ENCODE data around the gene CCL8. TPM values are rescaled to one million over a fixed set of nuclear protein-coding genes. Genes with fewer than 3 reads are reported as not detected.
A peak's percentile ranks its signal among the peaks of the same experiment; 100 is the strongest.
"Not testable (repeated sequence)": the region's sequence is repeated elsewhere in the genome, so short reads cannot be mapped to it uniquely, and the experiment has no call there.

CCL8 gene
- total RNA-seq, 1 donor from 2014 or later: not detected

GRCh38 chr17:34313164-34313563, 6.1 kb upstream of the CCL8 start:
- no peak for DNase-seq (ENCODE audit: low read depth, low spot score)

DNA sequence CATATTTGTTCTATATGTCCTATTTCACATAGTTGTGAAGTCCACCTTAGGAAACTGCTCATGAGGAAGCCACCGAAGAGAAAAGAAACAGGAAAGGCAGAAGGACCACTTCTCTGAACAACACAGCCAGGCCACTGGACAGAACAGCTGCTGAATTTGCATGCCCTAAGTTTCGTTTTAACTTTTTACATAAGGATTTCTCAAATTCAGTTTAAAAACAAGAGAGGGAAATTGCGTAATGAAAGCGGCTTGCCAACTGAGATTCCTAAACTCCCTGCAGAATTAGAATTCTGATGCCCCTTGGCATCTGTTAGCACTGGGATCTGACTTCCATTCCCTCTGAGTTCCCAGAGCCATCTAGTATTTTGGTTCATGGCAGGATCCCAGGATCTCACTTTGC, 5.0 kb upstream of the CCL8 start:
- no peak for DNase-seq (ENCODE audit: low read depth, low spot score)

GRCh38 chr17:34318474-34318873, 761 bp upstream of the CCL8 start:
- no peak for DNase-seq (ENCODE audit: low read depth, low spot score)

DNA sequence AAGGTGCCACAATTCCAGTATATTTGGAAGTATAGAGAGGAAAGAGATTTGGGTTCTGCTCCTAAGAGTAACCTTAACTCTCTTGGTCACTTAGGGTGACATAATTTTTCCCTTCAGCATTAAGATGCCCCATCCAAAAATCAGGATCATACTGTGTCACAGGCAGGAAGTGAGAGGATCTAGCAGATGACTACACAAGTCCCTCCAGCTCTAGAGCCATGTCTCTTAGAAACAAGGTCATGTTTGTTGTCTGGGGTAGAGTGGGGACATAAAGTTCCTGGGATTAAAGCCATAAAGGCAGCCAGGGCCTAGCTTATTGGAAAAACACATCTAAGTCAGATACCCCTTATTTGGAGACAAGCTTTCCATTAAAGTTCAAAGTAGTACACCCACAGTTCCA, 2.7 kb downstream of the CCL8 start:
- no peak for DNase-seq (ENCODE audit: low read depth, low spot score)

- not testable (repeated sequence) for DNase-seq (ENCODE audit: low read depth, low spot score)
Measured at GRCh38 chr17:34327580-34327979, 8.3 kb downstream of the CCL8 start.

DNA sequence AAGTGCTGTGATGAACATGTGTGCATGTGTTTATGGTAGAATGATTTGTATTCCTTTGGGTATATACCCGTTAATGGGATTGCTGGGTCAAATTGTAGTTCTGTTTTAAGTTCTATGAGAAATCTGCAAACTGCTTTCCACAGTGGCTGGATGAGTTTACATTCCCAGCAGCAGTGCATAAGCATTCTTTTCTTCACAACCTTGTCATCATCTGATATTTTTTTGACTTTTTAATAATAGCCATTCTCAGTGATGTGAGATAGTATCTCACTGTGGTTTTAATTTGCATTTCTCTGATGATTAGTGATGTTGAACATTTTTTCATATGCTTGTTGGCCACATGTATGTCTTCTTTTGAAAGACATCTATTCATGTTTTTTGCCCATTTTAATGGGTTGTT, 18.5 kb downstream of the CCL8 start:
- DNase-seq (ENCODE audit: low read depth, low spot score): no peak

- DNase-seq (ENCODE audit: low read depth, low spot score): no peak
Measured at GRCh38 chr17:34339138-34339770, 20.0 kb downstream of the CCL8 start.

DNA sequence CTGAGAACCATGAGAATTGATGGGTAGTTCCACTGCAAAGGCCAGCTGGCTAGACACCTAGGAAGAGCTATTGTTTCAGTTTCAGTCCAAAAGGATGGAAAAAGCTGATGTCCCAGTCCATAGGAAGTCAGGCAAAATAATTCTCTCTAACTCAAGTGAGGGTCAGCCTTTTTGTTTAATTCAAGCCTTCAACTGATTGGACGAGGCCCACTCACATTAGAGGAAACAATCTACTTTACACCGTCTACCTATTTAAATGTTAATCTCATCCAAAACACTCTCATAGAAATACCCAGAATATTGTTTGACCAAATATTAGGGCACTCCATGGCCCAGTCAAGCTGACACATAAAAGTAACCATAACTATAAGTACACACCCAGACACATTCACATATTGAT, 22.7 kb downstream of the CCL8 start:
- DNase-seq (ENCODE audit: low read depth, low spot score): no peak

- no peak for DNase-seq (ENCODE audit: low read depth, low spot score)
Measured at GRCh38 chr17:34347063-34347462, 27.8 kb downstream of the CCL8 start.

DNA sequence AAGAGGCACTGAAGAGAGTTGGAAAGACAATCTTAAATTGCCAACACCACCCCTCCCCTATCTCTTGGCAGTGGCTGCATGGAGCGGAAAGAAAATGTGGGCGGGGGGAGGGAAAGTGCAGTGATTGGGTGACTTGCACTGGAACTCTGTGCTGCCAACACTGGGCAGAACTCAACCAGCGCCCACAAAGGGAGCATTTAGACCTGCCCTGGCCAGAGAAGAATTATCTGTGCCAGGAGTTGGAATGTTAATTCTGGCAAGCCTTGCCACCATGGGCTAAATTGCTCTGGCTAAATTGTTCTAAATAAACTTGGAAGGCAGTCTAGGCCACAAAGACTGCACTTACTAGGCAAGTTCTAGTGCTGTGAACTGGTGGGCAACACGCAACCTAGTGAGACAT, 30.5 kb downstream of the CCL8 start:
- no peak for DNase-seq (ENCODE audit: low read depth, low spot score)

DNA sequence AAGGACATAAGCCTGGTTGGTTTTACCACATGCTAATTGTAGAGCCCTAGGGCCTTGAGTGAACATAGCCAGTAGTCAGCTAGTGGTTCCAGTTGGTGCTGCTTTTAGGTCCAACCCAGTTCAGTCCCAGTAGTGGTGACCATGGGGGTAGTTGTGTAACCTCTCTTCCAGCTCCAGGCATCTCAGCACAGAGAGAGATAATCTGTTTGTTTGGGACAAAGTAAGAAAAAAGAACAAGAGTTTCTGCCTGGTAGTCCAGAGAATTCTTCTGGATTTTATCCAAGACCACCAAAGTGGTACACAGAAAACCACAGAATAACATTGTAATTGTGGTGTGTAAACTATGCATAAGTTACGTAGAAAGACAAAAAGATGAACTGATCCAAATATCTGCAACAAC, 31.9 kb downstream of the CCL8 start:
- no peak for DNase-seq (ENCODE audit: low read depth, low spot score)

- no peak for DNase-seq (ENCODE audit: low read depth, low spot score)
Measured at GRCh38 chr17:34352191-34352590, 33.0 kb downstream of the CCL8 start.

- DNase-seq (ENCODE audit: low read depth, low spot score): no peak
Measured at GRCh38 chr17:34354637-34355036, 35.4 kb downstream of the CCL8 start.

DNA sequence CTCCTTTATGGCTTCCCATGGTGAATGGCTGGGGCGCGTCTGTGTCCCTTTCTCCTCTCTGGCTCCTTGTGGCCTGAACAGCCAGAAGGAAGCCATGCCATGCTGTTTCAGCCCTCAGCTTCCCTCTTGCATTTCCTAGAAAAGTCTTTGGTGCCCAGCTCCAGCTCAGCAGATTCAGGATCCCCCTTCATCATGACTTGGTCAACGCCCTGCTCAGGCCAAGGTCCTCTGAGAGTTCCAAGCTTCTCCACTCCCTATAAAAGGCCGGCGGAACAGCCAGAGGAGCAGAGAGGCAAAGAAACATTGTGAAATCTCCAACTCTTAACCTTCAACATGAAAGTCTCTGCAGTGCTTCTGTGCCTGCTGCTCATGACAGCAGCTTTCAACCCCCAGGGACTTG, 37.0 kb downstream of the CCL8 start, which contains the start of gene CCL13:
Gene CCL13 (plus strand): TSS at position 287 of the 400 bp plus-strand sequence. CDS start 47 bp downstream, at position 334.
- DNase-seq (ENCODE audit: low read depth, low spot score): no peak

GRCh38 chr17:34357398-34357797, 38.2 kb downstream of the CCL8 start:
- DNase-seq (ENCODE audit: low read depth, low spot score): no peak

GRCh38 chr17:34358631-34359030, 39.4 kb downstream of the CCL8 start:
- no peak for DNase-seq (ENCODE audit: low read depth, low spot score)

GRCh38 chr17:34360601-34361270, 41.5 kb downstream of the CCL8 start:
- DNase-seq (ENCODE audit: low read depth, low spot score): no peak

GRCh38 chr17:34361478-34362061, 42.3 kb downstream of the CCL8 start:
- peak; percentile 88 for DNase-seq (ENCODE audit: low read depth, low spot score)

- no peak for DNase-seq (ENCODE audit: low read depth, low spot score)
Measured at GRCh38 chr17:34363183-34363661, 44.0 kb downstream of the CCL8 start, which contains the start of gene CCL1. Gene CCL1 (minus strand): TSS chr17:34363233. CDS start chr17:34363161, 72 bp downstream.

DNA sequence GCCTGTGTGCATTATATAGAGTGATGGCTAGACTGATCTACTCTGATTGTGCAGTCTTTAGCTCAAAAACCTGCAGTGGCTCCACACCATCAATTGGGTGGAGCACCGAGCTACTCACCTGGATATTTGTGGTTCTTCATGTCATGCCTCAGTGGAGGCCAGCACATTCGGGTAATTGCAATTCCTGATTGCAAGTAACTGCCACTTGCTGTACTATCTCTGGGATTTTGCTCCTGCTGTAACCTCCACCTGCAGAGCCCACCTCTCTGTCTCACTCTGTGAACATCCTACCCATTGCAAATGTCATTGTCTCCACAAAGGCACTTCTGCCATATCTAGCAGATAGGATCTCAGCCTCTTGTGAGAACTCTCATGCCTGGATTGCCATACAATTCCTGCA, 45.5 kb downstream of the CCL8 start:
- DNase-seq (ENCODE audit: low read depth, low spot score): no peak

DNA sequence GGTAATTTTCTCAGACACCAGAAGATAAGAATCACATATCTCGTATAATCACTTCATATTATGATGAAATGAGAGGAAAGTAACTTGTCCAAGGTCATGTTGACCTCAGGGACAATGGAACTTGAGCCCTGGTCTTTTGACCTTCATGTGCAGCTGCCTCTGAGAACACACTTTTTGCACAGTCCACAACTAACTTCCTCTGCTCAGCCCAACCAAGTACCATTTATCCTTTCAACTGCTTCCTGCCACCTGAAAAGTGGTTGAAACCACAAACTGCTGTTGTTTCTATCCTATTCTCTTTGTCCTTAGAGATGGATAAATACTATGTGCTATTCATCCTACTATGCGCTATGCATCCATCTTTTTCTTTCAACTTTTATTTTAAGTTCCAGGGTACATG, 46.1 kb downstream of the CCL8 start:
- no peak for DNase-seq (ENCODE audit: low read depth, low spot score)

GRCh38 chr17:34366010-34366409, 46.8 kb downstream of the CCL8 start:
- no peak for DNase-seq (ENCODE audit: low read depth, low spot score)
